GM18507 (cell line): ENCODE results near the gene OR7G3.

ENCODE experiments used
- DNase-seq: peaks from one replicate; pipeline ENCODE4 v3.0.0; 2011; ENCODE audit warnings: low read depth; ENCODE audit not compliant: insufficient read length; ENCODE audit errors: extremely low spot score
- FAIRE-seq: peaks from 2 replicates; lab custom pipeline; 2011; peaks lifted over from hg19 to GRCh38; lab: Jason Lieb, UNC

The OR7G3 gene

GRCh38 chr19:9115307-9115813, 11.4 kb downstream of the OR7G3 start, which contains the start of gene OR7G1:
TSS of gene OR7G1 (minus strand) at chr19:9115763. CDS start at chr19:9115763, 0 bp downstream.
- no peak for DNase-seq
- FAIRE-seq = no peak

- FAIRE-seq (no peak), DNase-seq (no peak)
Measured at GRCh38 chr19:9109959-9110358, 16.8 kb downstream of the OR7G3 start.

GRCh38 chr19:9107375-9107774, 19.4 kb downstream of the OR7G3 start, which contains the start of gene OR7G2:
TSS of gene OR7G2 (minus strand) at chr19:9107475. CDS start at chr19:9103243, 4,232 bp downstream.
- no peak for FAIRE-seq
- DNase-seq = no peak

- FAIRE-seq (no peak), DNase-seq (no peak)
Measured at GRCh38 chr19:9086761-9087160, 40.0 kb downstream of the OR7G3 start, which contains the start of gene OR1M1. TSS of gene OR1M1 (plus strand) at chr19:9087061. CDS start at chr19:9093245, 6,184 bp downstream.

- no peak for DNase-seq
- no peak for FAIRE-seq
Measured at GRCh38 chr19:9078651-9079050, 48.1 kb downstream of the OR7G3 start.

GRCh38 chr19:9076901-9077300, 49.8 kb downstream of the OR7G3 start:
- FAIRE-seq (no peak), DNase-seq (no peak)
